Stomach (tissue), 9 donors: ENCODE measurements around the gene CLIC1. TPM values are rescaled to one million over a fixed set of nuclear protein-coding genes. Genes with fewer than 3 reads are reported as not detected.

Source experiments
- DNase-seq, 2 donors: peaks; one replicate each; pipeline versions ENCODE4 v3.0.0 to v3.0.0-alpha.2; 2013 to 2019
- H3K27ac ChIP-seq, 5 donors: fragments of 200-600 bp in 4 of 5; sonication (generic) in 4 of 5; one replicate each; pipeline ENCODE4 v1.5.1; 2013 to 2019; ENCODE audit warnings: mild to moderate bottlenecking in 1 of 5, moderate library complexity in 1 of 5
- H3K27me3 ChIP-seq, 3 donors: fragments of 200-600 bp; sonication (generic); one replicate each; pipeline ENCODE4 v1.5.1; 2017 to 2019; ENCODE audit warnings: mixed run types in 1 of 3
- H3K36me3 ChIP-seq, 4 donors: fragments of 200-600 bp; sonication (generic); 1 replicate in 3 of 4; 2 replicates in 1 of 4; pipeline ENCODE4 v1.5.1; 2016 to 2019
- H3K4me1 ChIP-seq, 4 donors: fragments of 200-600 bp; sonication (generic); one replicate each; pipeline ENCODE4 v1.5.1; 2016 to 2019
- H3K4me3 ChIP-seq, 4 donors: fragments of 200-600 bp; sonication (generic) in 3 of 4; one replicate each; pipeline ENCODE4 v1.5.1; 2016 to 2019; ENCODE audit warnings: mild to moderate bottlenecking in 1 of 4
- H3K9me3 ChIP-seq, 4 donors: fragments of 200-600 bp; sonication (generic); one replicate each; pipeline ENCODE4 v1.5.1; 2016 to 2019
- CTCF ChIP-seq, 7 experiments: fragments of 450-650 bp in 4 of 7; fragments of 200-600 bp in 3 of 7; sonication (generic) in 3 of 7; IDR thresholded peaks; one replicate each; pipeline ENCODE4 v1.5.1; 2016 to 2019; ENCODE audit warnings: antibody characterized with exemption in 7 of 7, control low read depth in 2 of 7, mild to moderate bottlenecking in 1 of 7
- EP300 ChIP-seq: sonication (generic); formaldehyde crosslinking; IDR thresholded peaks from one replicate; pipeline ENCODE4 v1.6.1; 2017; ENCODE audit warnings: antibody characterized with exemption
- POLR2A ChIP-seq, 4 donors: fragments of 450-650 bp; IDR thresholded peaks; one replicate each; pipeline ENCODE4 v1.6.1; 2016; ENCODE audit warnings: antibody characterized with exemption in 4 of 4, control low read depth in 2 of 4, mild to moderate bottlenecking in 1 of 4, moderate library complexity in 1 of 4
- POLR2AphosphoS5 ChIP-seq, 3 donors: sonication (generic); formaldehyde crosslinking; IDR thresholded peaks; one replicate each; pipeline ENCODE4 v1.6.1; 2016; ENCODE audit warnings: antibody characterized with exemption in 3 of 3
- WGBS, 5 donors: extraction: QIAGEN DNeasy Blood & Tissue Kit in 3 of 5; methylation state at CpG; one replicate each; pipeline versions ENCODE4 v1.1.5 to v1.1.7; 2013 to 2018; 5-methylcytosine and 5-hydroxymethylcytosine counted together
- intact Hi-C: fragments of 100-400 bp; cut with DNase I; formaldehyde crosslinking; loops from one replicate; pipeline ENCODE4 v1.15.1; 2023; ENCODE audit warnings: low total_unique reads
- polyA plus RNA-seq, 3 donors: library from polyadenylated mRNA; stranded (reverse); fragments of 200-250 nt; gene quantifications; one replicate each; pipeline ENCODE4 v1.2.3, GENCODE V29; 2013
- total RNA-seq, 5 donors: library from RNA; depleted of rRNA; stranded (reverse); fragments of >200 nt; gene quantifications; one replicate each; pipeline versions ENCODE4 v1.1.0 to v1.2.3, GENCODE V29; 2014 to 2016
- donor health status: healthy with polysubstance abuse.
- donor health status: Bipolar disorder and iron deficiency.
- donor health status: healthy.

The CLIC1 gene
- total and polyA plus RNA-seq, 8 donors, result 33.8 to 597 (median 278) TPM

- peak; percentile 92 to 97 for DNase-seq
- 0 to 1% (median 1%) methylated on average over 21 to 29 of the region's 29 CpGs for WGBS, 5 donors
- peak; percentile 70 to 77 (median 76) for TF ChIP-seq POLR2AphosphoS5 (IDR thresholded peaks at IDR 0.05)
- TF ChIP-seq EP300, result no peak
- peak in 3 of 7 experiments; percentile 6 to 72 (median 26) for TF ChIP-seq CTCF (IDR thresholded peaks at IDR 0.05)
- no peak for TF ChIP-seq POLR2A (IDR thresholded peaks at IDR 0.05)
- Histone ChIP-seq H3K9me3 (no peaks in the 10 kb centered on the region), H3K27ac (peak overlapping the region; percentile 93 to 96 (median 95)), H3K27me3 (no peaks in the 10 kb centered on the region), H3K36me3 (peaks cover 46 to 74% (median 68%) of the 10 kb centered on the region in 4 donors), H3K4me1 (peaks cover 36 to 81% (median 54%) of the 10 kb centered on the region in 4 donors), H3K4me3 (peak overlapping the region; percentile 61 to 91 (median 82))
- intact Hi-C loops, result no loop called here
Observed at GRCh38 chr6:31729515-31729978, 6.8 kb downstream of the CLIC1 start.

GRCh38 chr6:31728767-31729514 is 7.4 kb downstream of the CLIC1 start, which contains the start of gene DDAH2:
TSS of gene DDAH2 (minus strand) at chr6:31729299. CDS start at chr6:31729161, 138 bp downstream.
- TF ChIP-seq EP300, result no peak
- TF ChIP-seq CTCF (IDR thresholded peaks at IDR 0.05), result peak in 3 of 7 experiments; percentile 29 to 69 (median 51)
- 19 to 24% (median 22%) methylated on average over 31 to 36 of the region's 36 CpGs for WGBS, 5 donors
- peak within 1 kb of the TSS; percentile 61 to 91 (median 82) for H3K4me3 ChIP-seq
- no peak for DNase-seq
- intact Hi-C loops, result no loop called here
- H3K9me3 ChIP-seq, result no peaks in the 10 kb centered on the region
- peaks cover 46 to 69% (median 63%) of the 10 kb centered on the region in 4 donors for H3K36me3 ChIP-seq
- peak within 1 kb of the TSS; percentile 93 to 96 (median 95) for H3K27ac ChIP-seq
- no peaks in the 10 kb centered on the region for H3K27me3 ChIP-seq
- H3K4me1 ChIP-seq, result peaks cover 30 to 75% (median 48%) of the 10 kb centered on the region in 4 donors

- Histone ChIP-seq H3K4me1 (peaks cover 20 to 66% (median 39%) of the 10 kb centered on the region in 4 donors), H3K27me3 (no peaks in the 10 kb centered on the region), H3K4me3 (peak overlapping the region; percentile 61 to 91 (median 82)), H3K9me3 (no peaks in the 10 kb centered on the region), H3K36me3 (peaks cover 36 to 59% (median 54%) of the 10 kb centered on the region in 4 donors), H3K27ac (peak overlapping the region in 4 of 5 donors; percentile 95 to 96 (median 96))
- WGBS, 5 donors, result 78 to 85% (median 83%) methylated on average over 36 to 41 of the region's 41 CpGs
- no peak for DNase-seq
- intact Hi-C loops, result no loop called here
- TF ChIP-seq POLR2A (IDR thresholded peaks at IDR 0.05) (no peak), EP300 (no peak), CTCF (IDR thresholded peaks at IDR 0.05) (no peak), POLR2AphosphoS5 (IDR thresholded peaks at IDR 0.05) (no peak)
Observed at GRCh38 chr6:31727717-31728671, 8.3 kb downstream of the CLIC1 start.
